ENCODE data around the gene CHST9.

- TF ChIP-seq, protein P1, sequence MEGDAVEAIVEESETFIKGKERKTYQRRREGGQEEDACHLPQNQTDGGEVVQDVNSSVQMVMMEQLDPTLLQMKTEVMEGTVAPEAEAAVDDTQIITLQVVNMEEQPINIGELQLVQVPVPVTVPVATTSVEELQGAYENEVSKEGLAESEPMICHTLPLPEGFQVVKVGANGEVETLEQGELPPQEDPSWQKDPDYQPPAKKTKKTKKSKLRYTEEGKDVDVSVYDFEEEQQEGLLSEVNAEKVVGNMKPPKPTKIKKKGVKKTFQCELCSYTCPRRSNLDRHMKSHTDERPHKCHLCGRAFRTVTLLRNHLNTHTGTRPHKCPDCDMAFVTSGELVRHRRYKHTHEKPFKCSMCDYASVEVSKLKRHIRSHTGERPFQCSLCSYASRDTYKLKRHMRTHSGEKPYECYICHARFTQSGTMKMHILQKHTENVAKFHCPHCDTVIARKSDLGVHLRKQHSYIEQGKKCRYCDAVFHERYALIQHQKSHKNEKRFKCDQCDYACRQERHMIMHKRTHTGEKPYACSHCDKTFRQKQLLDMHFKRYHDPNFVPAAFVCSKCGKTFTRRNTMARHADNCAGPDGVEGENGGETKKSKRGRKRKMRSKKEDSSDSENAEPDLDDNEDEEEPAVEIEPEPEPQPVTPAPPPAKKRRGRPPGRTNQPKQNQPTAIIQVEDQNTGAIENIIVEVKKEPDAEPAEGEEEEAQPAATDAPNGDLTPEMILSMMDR (IDR thresholded peaks at IDR 0.05): no peak
- TF ChIP-seq ESRRA (CRISPR knock-in tag; IDR thresholded peaks at IDR 0.05; ENCODE audit: borderline replicate concordance) (no peak), GABPB1 (CRISPR knock-in tag; IDR thresholded peaks at IDR 0.05) (no peak), SMAD4 (CRISPR knock-in tag; IDR thresholded peaks at IDR 0.05) (no peak), RELA (CRISPR knock-in tag; IDR thresholded peaks at IDR 0.05; ENCODE audit: borderline replicate concordance) (no peak), ZNF317 (CRISPR knock-in tag; IDR thresholded peaks at IDR 0.05; ENCODE audit: borderline replicate concordance, low read depth) (no peak), NR2C2 (CRISPR knock-in tag; IDR thresholded peaks at IDR 0.05) (no peak), TCF7 (CRISPR knock-in tag; IDR thresholded peaks at IDR 0.05; ENCODE audit: low read depth) (no peak), ATF3 (CRISPR knock-in tag; conservative IDR thresholded peaks at IDR 0.05) (no peak)
- TF ChIP-seq, protein P2, sequence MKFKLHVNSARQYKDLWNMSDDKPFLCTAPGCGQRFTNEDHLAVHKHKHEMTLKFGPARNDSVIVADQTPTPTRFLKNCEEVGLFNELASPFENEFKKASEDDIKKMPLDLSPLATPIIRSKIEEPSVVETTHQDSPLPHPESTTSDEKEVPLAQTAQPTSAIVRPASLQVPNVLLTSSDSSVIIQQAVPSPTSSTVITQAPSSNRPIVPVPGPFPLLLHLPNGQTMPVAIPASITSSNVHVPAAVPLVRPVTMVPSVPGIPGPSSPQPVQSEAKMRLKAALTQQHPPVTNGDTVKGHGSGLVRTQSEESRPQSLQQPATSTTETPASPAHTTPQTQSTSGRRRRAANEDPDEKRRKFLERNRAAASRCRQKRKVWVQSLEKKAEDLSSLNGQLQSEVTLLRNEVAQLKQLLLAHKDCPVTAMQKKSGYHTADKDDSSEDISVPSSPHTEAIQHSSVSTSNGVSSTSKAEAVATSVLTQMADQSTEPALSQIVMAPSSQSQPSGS (CRISPR knock-in tag; IDR thresholded peaks at IDR 0.05; ENCODE audit: borderline replicate concordance, low read depth): no peak
Measured at GRCh38 chr18:26993568-26993967, 191.5 kb downstream of the CHST9 start.

Measured in WTC11 (cell line).